Measurements from ENCODE around the gene GPR27.

Gene GPR27

DNA sequence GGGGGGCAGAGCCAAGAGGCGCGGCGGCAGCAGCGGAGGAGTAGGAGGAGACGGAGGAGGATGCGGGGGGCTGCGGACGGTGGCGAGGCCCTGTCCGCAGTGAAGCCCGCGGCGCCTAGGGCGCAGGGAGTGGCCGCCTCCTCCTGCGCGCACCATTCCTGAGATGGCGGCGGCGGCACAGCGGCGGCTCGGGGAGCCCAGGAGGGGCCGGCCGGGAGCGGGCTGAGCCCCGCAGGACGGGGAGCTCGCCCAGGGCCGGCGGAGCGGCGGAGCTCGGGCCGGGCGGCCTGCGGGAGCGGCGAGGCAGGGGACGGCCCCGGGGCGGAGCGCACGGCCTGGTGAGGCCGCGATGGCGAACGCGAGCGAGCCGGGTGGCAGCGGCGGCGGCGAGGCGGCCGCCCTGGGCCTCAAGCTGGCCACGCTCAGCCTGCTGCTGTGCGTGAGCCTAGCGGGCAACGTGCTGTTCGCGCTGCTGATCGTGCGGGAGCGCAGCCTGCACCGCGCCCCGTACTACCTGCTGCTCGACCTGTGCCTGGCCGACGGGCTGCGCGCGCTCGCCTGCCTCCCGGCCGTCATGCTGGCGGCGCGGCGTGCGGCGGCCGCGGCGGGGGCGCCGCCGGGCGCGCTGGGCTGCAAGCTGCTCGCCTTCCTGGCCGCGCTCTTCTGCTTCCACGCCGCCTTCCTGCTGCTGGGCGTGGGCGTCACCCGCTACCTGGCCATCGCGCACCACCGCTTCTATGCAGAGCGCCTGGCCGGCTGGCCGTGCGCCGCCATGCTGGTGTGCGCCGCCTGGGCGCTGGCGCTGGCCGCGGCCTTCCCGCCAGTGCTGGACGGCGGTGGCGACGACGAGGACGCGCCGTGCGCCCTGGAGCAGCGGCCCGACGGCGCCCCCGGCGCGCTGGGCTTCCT, at the start of gene GPR27:
Gene GPR27, plus strand, starts transcription at position 155 of the 909 bp plus-strand sequence. Its CDS starts 195 bp downstream, at position 350.
- peak; percentile 55 for DNase-seq

DNA sequence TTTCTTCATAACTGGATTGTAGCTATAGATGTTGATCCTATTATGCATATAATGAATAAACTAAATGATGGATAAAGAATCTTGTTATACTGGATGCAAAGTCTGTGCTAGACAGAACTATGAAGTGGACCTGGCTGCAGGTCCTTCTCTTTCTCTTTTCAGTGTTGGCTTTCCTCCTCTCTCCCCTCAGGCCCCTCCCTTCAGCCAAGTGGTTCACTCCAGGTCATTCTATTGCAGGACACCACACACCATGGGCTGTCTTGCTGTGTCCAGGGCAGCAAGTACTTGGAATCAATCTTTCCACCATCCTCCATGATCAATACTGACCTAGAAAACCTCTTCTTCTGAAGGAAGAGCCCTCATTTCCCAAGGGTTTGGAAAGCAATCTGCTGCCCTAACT, 48.7 kb upstream of the GPR27 start:
- no peak for DNase-seq

- DNase-seq, result no peak
Measured at GRCh38 chr3:71705681-71706080, 48.0 kb upstream of the GPR27 start.

GRCh38 chr3:71707595-71707994, 46.1 kb upstream of the GPR27 start:
- DNase-seq, result no peak

- DNase-seq, result peak; percentile 45
Measured at GRCh38 chr3:71708476-71709105, 45.1 kb upstream of the GPR27 start.

- DNase-seq, result no peak
Measured at GRCh38 chr3:71709908-71710511, 43.6 kb upstream of the GPR27 start.

DNA sequence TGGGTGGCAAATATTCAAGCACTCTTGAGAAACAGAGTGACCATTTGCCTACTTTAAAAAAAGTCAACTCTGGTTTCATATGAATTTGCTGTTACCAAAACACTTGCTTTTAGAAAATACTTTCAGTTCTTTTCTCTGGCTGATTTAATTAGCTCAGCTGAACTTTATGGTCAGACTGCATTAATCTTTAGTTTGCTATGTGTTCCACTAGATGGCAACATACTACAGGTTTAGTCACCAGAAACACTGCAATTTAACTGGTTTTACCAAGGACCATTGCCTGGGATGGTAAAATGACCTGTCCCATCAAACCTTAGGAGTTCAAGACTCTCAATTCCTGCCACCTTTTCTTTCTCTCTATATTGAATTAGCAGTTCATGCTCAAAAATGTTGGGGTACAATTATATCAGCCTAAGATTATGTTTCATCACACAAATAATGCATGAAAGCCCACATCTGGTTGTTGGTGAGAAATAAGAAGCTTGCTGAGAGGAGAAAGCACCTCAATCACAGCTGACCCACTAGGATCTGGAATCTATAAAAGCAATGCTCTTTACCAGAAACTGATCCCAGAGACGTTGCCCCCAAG, 42.7 kb upstream of the GPR27 start:
- peak; percentile 83 for DNase-seq

- DNase-seq, result no peak
Measured at GRCh38 chr3:71713041-71713440, 40.6 kb upstream of the GPR27 start.

- DNase-seq, result no peak
Measured at GRCh38 chr3:71714595-71714994, 39.1 kb upstream of the GPR27 start.

- DNase-seq, result peak; percentile 60
Measured at GRCh38 chr3:71718072-71718471, 35.6 kb upstream of the GPR27 start.

GRCh38 chr3:71721002-71721401, 32.7 kb upstream of the GPR27 start:
- DNase-seq, result no peak

DNA sequence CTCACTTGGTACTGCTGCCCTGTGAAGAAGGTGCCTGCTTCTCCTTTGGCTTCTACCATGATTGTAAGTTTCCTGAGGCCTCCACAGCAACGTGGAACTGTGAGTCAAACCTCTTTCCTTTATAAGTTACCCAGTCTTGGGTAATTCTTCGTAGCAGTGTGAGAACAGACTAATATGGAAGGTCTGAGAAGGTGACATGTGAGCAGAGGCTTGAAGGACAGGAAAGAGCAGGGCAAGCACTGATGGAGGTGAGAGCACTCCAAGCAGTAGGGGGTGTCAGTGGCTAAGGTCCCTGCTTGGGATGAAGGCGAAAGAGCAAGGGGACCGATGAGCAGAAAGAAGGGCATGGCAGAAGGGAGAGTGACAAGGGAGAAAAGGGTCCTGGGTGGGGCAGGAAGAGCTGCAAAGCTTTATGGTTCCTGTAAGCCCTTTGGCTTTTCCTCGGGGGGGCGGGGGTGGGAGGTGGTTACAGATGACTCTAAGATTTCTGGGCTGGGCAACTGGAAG, 32.0 kb upstream of the GPR27 start:
- DNase-seq, result peak; percentile 43

DNA sequence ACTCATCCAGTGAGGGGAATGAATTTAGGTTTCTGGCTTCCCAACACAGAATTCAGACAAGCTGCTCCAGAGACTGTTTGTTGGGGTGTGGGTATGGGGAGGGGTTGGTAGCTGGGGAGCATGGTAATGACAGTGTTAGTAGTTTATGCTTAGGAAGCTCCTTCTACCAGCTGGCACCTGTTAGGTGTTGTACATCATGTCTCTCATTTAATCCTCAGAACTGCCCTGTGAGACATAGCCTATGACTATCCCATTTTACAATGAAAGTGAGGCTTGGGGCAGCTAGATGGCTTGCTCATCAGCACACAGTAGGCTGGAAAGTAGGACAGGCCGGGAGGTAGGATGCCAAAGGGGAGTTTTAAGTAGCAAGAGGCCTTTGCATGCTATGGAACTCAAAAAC, 31.0 kb upstream of the GPR27 start:
- no peak for DNase-seq

DNA sequence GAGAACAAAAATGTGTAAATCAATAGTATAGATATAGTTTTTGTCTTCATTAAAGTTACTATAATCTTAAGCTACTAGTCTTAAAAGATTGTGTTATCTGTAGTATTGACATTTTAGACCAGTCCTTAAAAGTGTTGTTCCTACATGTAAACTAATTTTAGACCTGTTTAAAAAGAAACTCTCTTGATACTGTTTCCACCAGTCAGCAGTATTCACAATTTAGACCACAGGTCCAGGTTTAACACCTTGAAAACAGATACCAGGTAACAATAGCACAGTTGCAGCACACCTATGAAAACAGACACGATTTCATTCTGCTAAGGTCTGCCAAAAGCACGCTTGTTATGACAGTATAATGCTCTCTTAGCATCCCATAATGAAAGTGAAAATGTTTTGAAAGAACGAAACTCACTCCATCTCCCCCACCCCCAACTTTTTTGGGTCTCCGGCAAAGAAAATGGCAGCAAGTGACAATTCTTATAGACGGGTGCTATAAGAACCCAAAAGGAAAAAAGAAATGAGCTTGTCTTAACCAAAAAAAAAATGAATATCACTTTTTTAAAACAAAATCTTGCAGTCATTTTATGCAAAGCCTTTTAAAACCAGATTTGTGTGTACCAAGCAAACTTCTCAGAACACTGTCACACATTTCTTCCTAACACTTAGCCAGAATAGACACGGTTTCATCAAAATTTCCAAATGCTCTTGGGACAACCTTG, 30.0 kb upstream of the GPR27 start:
- no peak for DNase-seq

DNA sequence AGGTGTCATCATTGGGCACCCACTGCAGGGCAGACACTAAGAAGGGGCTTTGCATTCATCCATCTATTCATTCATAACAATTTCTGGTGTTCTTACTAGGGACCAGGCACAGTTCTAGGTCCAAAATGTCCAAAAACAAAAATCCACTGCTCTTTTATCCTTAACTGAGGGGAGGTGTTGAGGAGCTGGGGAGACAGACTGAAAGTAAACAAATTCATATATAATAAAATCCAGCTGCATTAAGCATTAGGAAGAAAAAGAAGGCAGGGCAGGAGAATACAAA, 29.5 kb upstream of the GPR27 start:
- DNase-seq, result no peak

- peak; percentile 48 for DNase-seq
Measured at GRCh38 chr3:71724584-71725270, 28.9 kb upstream of the GPR27 start.

GRCh38 chr3:71725271-71725991, 28.2 kb upstream of the GPR27 start, which contains the start of gene EIF4E3:
Gene EIF4E3 (minus strand): TSS chr3:71725402. CDS start chr3:71725367, 35 bp downstream.
- DNase-seq, result peak; percentile 61

GRCh38 chr3:71726146-71726545, 27.5 kb upstream of the GPR27 start:
- DNase-seq, result no peak

DNA sequence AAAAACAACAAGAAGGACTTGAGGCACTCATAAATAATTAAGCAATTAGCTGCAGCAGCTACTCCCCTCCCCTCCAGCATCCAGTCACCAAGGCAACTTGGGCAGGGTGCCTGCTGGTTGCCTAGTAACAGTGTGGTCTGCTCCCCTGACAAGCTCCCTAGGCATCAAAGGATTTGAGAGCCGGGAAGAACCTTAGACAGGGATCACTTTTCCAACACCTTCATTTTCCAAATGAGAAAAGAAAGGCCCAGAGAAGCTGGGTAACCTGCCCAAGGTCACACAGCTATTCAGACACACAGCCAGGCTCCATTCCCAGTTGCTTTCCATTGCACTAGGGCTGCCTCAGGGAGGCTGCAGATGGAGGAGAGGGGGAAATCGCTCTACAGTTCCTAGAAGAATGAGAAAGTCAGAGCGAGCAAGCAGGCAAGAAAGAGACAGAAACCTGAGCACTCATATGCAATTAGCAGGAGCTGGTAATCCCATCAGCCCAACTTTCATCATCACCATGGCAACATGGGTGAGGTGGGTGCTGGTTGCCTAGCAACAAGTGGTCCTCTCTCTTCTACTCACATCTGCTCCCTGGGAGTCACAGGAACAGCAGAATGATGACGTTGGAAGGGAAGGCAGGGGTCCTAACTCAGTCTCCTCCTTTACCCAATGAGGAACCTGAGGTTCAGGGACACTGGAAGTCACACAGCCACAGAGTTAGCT, 24.9 kb upstream of the GPR27 start:
- peak; percentile 49 for DNase-seq

DNA sequence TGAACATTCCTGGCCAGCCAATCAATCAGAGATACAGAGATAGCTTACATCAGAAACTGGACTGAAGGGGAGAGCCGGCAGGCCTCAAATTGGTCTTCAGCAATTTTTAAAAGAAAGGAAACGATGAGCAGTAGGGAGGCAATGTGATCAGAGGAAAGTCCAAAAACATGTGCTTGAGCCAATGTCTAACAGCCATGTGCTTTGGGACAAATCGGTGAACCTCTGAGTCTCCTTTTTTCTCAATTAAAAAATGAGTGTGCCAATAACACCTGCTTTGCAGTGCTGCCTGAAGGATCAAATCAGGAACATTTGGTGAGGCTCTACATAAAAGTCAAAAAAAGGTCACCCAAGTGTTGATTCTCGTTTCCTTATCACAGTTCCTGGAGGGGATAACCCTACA, 21.0 kb upstream of the GPR27 start:
- DNase-seq, result no peak

DNA sequence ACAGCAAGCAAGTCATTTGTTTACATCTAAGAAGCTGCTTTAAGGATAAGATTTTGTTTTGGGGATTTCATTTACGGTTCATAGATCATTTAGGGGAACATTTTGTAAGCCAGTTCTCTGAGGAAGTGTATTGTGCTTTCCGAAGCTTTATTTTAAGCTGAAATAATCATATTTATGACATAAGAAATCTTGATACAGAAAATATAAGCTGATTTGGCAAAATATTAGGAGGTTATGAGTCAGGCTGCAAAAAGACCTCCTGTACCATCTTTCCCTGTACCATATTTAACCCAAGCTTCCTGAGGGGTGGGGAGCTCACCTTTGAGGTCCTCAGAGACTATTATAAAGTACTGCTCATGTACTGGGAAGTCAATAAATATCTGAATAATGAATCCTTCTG, 20.3 kb upstream of the GPR27 start:
- DNase-seq, result no peak
